GM12872 (cell line): ENCODE measurements around the gene PRDM10.

ENCODE experiments used
- TF ChIP-seq, protein P1 (sequence below): IDR thresholded peaks from 3 replicates; pipeline ENCODE4 v1.5.1; 2011; ENCODE audit warnings: low read depth, mild to moderate bottlenecking, low read length, moderate library complexity; ENCODE audit not compliant: insufficient read depth

The PRDM10 gene

DNA sequence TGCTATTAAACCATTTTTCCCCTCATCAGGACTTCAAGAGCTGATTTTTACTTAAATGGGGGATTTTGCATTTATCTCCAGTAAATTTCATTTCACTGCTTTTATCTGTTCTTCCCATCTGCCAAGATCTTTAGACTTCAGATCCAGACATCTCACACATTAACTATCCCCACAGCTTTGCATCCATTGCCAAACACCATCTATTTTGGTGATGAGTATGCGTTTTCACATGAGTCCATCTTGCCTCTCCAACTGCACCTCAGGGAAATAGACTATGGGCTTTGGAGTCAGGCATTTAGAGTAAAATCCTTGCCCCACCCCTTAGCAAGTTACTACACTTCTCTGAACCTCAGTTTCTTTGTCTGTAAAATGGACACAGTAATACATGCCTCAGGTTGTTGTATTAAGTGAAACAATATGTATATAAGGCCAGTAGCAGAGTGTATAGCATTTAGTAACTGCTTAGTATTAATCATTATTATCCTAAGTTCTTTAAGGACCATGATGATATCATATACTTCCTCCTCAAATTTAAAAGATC is 53.6 kb downstream of the PRDM10 start:
- TF ChIP-seq, protein P1, sequence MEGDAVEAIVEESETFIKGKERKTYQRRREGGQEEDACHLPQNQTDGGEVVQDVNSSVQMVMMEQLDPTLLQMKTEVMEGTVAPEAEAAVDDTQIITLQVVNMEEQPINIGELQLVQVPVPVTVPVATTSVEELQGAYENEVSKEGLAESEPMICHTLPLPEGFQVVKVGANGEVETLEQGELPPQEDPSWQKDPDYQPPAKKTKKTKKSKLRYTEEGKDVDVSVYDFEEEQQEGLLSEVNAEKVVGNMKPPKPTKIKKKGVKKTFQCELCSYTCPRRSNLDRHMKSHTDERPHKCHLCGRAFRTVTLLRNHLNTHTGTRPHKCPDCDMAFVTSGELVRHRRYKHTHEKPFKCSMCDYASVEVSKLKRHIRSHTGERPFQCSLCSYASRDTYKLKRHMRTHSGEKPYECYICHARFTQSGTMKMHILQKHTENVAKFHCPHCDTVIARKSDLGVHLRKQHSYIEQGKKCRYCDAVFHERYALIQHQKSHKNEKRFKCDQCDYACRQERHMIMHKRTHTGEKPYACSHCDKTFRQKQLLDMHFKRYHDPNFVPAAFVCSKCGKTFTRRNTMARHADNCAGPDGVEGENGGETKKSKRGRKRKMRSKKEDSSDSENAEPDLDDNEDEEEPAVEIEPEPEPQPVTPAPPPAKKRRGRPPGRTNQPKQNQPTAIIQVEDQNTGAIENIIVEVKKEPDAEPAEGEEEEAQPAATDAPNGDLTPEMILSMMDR = no peak

DNA sequence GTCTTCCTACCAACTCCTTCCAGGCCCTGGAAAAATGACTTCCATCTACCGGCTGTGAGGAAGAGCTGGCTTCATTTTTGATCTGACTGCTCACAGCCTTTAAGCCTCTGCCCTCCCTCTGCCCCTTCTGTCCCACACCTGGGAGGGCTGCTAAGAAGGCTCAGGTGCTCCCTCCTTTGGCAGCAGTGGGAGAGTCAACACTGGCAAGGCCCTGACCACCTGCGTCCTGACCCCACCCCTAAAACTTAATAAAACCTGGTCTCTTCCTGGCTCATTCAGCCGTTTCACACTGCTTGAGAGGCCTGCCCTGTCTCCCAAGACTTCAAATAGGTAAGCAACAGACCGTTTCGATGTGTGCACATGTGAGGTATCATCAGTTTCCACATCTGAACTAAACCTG is 55.2 kb downstream of the PRDM10 start:
- TF ChIP-seq, protein P1 = 0 out of 3 replicates have a peak, but pooled peaks have one; percentile 2

DNA sequence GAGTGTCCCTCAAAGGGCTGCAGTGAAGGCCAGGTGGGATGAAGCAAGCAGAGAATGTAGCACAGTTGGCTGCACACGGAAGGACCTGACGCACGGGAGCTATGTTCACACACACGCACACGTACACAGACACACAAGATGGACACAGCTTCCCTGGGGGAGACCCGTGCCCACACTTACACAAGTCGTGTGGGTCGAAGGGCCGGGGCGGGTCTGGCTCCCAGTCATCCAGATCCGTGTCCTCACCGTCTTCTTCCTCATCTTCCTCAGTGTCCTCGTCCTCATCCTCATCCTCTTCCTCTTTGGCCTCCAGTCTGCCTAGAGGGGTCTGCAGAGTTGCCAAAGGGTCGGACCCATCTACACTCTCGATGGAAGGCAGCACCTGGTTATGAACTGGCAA is 55.7 kb downstream of the PRDM10 start:
- TF ChIP-seq, protein P1 = no peak

DNA sequence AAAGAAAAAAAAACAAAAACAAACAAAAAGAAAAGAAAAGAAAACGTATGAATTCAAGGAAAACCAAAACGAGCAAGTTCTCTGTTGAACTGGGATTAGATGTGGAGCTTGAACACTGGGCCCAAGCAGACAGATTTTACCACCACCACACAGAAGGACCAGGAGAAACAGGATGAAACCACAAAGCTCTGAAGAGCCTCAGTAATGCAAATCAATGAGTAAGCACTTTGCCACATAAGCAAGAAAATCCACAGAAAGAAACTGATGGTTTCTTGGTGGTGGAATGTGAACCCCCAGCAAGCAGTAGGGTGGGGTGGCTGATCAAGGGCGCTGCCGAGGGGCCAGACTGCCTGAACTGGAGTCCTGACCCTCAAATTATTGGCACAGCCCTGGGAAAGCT is 56.4 kb downstream of the PRDM10 start:
- TF ChIP-seq, protein P1 = no peak

DNA sequence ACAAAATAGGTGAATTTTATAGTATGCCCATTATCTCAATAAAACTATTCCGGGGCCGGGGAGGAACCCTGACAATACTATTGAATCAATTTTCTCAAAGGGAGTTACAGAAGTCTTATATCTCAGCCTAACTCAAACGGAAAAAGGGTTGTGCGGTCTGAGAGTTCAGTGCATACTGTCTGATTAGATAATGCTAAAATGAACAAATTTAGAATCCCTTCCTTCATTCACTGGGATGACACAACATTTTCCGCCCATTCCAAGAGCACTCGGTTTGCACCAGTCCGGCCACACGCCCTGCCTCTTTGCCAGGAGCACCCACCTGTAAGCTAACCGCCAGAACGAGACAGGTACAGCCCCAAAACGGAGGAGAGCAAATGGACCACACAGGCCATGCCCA is 57.3 kb downstream of the PRDM10 start:
- TF ChIP-seq, protein P1 = no peak

DNA sequence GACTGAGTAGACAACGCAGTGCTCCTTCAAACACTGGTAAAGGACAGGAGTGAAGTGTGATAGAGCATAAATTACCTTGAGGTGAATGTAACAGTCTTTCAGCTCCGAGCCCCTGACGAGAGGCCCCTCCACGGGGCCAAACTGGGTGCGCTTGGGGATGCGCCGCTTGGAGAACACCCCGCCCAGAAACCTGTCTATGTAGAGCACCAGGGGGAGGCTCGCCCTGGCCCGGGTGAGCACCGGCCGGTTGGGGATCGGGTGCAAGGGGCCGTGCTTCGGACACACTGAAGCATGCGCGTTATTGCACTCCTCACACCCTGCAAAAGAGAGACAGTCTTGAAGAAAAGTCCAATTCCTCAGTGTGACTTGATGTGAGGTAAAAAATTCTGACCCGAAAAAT is 57.9 kb downstream of the PRDM10 start:
- TF ChIP-seq, protein P1 = no peak

DNA sequence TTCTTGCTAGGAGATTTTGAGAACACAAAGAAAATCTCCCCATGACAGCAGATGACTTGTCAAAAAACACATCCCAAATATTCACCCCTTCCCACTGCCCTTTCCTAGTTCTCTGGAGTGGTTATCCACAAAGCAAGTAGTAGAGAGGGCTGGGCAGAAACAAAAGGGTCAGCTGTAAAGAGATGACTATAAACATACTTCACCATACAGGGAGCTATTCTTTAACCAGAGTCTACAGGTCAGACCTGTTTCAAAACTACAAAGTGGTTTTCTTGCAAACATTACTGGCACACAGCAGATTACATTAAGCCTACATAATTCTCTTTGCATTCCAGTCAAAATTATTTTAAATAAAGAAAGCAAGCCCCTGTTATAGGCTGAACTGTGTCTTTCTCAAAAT is 59.6 kb downstream of the PRDM10 start:
- TF ChIP-seq, protein P1 = no peak
